ENCODE data around the gene LSP1. TPM values are rescaled to one million over a fixed set of nuclear protein-coding genes. Genes with fewer than 3 reads are reported as not detected.

The LSP1 gene
- total and polyA plus RNA-seq, 2 donors (not counting 1 experiment from before 2014, with no cell fraction given): 0.19 to 1.8 TPM

DNA sequence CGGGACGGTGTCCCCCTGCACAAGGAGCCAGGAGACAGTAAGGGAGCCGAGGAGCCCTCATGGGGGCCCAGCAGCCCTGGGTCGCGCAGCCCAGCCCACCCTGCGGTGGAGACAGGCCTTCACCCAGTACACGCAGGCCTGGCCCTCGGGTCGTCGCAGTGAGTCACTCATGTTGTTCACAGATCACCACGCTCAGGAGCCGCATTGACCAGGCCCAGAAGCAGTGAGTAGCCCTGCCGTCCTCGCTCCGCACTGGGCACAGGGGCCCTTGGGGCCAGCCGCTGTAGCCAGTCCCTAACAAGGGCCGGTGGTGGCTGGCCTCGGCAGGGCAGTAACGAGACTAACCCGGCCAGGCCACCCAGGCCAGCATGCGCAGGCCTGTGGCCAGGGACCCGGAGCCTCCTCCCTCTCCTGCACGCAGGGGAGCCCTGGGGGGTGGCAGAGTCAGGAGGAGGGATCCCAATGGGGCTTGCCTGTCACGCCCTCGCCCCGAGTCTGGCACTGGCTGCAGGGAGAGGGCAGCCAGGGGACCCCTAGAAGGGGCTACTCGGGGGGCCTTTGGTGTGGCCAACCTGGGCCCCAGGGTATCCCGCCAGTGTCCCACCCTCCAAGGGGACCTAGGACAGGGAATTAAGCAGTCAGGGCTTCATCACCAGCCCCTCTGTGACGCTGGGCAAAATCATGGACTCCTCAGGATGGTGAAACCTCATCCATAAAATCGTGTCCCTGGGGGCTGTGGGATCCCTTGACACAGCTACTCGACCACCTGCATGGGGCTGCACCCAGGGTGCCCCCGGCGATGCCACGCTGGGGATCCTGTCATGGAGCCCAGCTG is 84.1 kb downstream of the LSP1 start:
- no peak for DNase-seq (ENCODE audit: low read depth in 2 of 2)
- Histone ChIP-seq H3K27me3 (ENCODE audit: control insufficient read depth, insufficient read depth, low read length) (no peaks in the 10 kb centered on the region), H3K27ac (ENCODE audit: insufficient read depth, low read length) (no peak overlapping the region), H4K20me1 (ENCODE audit: control insufficient read depth, extremely low read depth, insufficient read depth, low read length) (no peaks in the 10 kb centered on the region), H3K9me3 (ENCODE audit: control insufficient read depth, insufficient read depth, low read depth, low read length) (no peaks in the 10 kb centered on the region), H3K9ac (ENCODE audit: insufficient read depth, low read length) (no peak overlapping the region), H3K36me3 (ENCODE audit: control insufficient read depth, insufficient read depth, low read length) (no peaks in the 10 kb centered on the region), H3K4me3 (replicated peaks in 1 of 4; ENCODE audit: control extremely low read depth in 1 of 4, insufficient read depth in 1 of 4, low read depth in 3 of 4, low read length in 4 of 4) (no peak overlapping the region), H3K79me2 (ENCODE audit: control insufficient read depth, insufficient read depth, low read length) (no peaks in the 10 kb centered on the region), H3K4me1 (ENCODE audit: control insufficient read depth, extremely low read depth, insufficient read depth, low read length) (no peaks in the 10 kb centered on the region), H2AFZ (ENCODE audit: low read length) (no peak overlapping the region), H3K4me2 (ENCODE audit: extremely low read depth, insufficient read depth, low read length) (no peak overlapping the region)
- TF ChIP-seq, protein P1, sequence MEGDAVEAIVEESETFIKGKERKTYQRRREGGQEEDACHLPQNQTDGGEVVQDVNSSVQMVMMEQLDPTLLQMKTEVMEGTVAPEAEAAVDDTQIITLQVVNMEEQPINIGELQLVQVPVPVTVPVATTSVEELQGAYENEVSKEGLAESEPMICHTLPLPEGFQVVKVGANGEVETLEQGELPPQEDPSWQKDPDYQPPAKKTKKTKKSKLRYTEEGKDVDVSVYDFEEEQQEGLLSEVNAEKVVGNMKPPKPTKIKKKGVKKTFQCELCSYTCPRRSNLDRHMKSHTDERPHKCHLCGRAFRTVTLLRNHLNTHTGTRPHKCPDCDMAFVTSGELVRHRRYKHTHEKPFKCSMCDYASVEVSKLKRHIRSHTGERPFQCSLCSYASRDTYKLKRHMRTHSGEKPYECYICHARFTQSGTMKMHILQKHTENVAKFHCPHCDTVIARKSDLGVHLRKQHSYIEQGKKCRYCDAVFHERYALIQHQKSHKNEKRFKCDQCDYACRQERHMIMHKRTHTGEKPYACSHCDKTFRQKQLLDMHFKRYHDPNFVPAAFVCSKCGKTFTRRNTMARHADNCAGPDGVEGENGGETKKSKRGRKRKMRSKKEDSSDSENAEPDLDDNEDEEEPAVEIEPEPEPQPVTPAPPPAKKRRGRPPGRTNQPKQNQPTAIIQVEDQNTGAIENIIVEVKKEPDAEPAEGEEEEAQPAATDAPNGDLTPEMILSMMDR (conservative IDR thresholded peaks at IDR 0.05 in 1 of 2, IDR thresholded peaks at IDR 0.05 in 1 of 2; ENCODE audit: low read depth in 1 of 2, low read length in 2 of 2): no peak
- no peak for TF ChIP-seq EZH2 (IDR thresholded peaks at IDR 0.05; ENCODE audit: low read length, missing control alignments)

DNA sequence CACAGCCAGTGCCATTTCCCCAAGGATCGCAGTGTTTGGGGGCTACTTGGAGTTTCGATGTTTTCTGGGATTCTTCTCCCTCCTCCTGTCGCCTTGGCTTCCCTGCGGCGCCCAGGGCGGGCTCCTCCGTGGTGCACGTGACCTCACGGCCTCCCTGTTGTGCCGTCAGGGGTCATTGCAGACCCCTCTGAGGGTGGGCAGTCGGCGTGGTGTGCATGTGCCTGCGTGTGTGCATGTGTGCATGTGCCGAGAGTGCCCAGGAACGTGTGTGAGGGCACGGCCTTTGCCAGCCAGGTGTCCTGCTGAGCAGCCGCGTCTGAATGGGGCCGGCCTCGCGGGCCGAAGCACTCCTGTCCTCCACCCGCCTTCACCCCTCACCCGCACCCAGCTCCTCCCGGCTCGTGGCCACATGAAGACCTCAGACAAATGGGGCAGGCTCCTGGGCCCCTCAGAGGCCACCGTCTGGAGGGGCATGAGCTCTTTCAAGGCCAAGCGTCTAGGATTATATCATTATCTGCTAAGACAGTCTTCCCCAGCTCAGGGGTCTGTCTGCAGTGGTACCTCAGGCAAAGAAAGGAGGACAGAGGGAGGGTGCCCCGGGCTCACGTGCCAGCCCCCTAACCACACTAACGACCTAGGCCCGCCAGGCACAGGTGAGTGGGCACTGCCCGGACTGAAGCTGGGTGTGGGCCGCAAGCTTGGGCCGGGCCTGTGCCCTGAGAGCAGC is 84.9 kb downstream of the LSP1 start:
- Histone ChIP-seq H4K20me1 (ENCODE audit: control insufficient read depth, extremely low read depth, insufficient read depth, low read length) (no peaks in the 10 kb centered on the region), H3K27me3 (ENCODE audit: control insufficient read depth, insufficient read depth, low read length) (no peaks in the 10 kb centered on the region), H3K4me1 (ENCODE audit: control insufficient read depth, extremely low read depth, insufficient read depth, low read length) (no peaks in the 10 kb centered on the region), H3K9me3 (ENCODE audit: control insufficient read depth, insufficient read depth, low read depth, low read length) (no peaks in the 10 kb centered on the region), H3K4me2 (ENCODE audit: extremely low read depth, insufficient read depth, low read length) (no peak overlapping the region), H3K36me3 (ENCODE audit: control insufficient read depth, insufficient read depth, low read length) (no peaks in the 10 kb centered on the region), H3K79me2 (ENCODE audit: control insufficient read depth, insufficient read depth, low read length) (no peaks in the 10 kb centered on the region), H3K27ac (ENCODE audit: insufficient read depth, low read length) (no peak overlapping the region), H2AFZ (ENCODE audit: low read length) (no peak overlapping the region), H3K9ac (ENCODE audit: insufficient read depth, low read length) (no peak overlapping the region), H3K4me3 (replicated peaks in 1 of 4; ENCODE audit: control extremely low read depth in 1 of 4, insufficient read depth in 1 of 4, low read depth in 3 of 4, low read length in 4 of 4) (no peak overlapping the region)
- TF ChIP-seq, protein P1 (conservative IDR thresholded peaks at IDR 0.05 in 1 of 2, IDR thresholded peaks at IDR 0.05 in 1 of 2; ENCODE audit: low read depth in 1 of 2, low read length in 2 of 2): no peak
- TF ChIP-seq EZH2 (IDR thresholded peaks at IDR 0.05; ENCODE audit: low read length, missing control alignments): no peak
- DNase-seq (ENCODE audit: low read depth in 2 of 2): no peak

DNA sequence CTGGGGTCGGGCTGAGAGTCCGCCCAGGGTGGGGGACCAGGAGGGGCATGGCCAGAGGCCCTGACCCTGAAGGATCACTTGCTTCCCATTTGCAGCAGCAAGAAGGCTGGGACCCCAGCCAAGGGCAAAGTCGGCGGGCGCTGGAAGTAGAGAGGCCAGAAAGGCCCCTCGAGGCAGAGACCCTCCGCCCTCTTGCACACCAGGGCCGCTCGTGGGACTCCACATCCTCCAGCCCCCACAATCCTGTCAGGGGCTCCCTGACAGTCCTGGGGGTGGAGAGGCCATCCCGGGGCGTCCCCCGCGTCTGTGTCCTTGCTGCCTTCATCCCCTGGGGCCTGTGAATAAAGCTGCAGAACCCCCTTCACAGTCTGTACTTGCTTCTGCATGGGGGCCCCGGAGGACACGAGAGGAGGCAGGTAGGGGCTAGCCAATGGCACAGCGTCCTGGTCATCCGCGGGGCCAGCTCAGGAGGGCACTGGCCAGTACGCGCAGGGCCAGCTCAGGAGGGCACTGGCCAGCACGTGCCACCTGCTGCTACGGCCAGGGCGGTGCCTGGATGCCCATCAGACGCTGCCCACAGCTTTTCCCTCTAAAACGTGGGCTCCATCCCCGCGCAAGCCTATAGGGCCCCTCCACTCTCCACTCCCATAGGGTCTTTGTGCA is 85.6 kb downstream of the LSP1 start:
- Histone ChIP-seq H3K4me2 (ENCODE audit: extremely low read depth, insufficient read depth, low read length) (no peak overlapping the region), H3K27me3 (ENCODE audit: control insufficient read depth, insufficient read depth, low read length) (no peaks in the 10 kb centered on the region), H3K36me3 (ENCODE audit: control insufficient read depth, insufficient read depth, low read length) (no peaks in the 10 kb centered on the region), H2AFZ (ENCODE audit: low read length) (no peak overlapping the region), H3K79me2 (ENCODE audit: control insufficient read depth, insufficient read depth, low read length) (no peaks in the 10 kb centered on the region), H3K9me3 (ENCODE audit: control insufficient read depth, insufficient read depth, low read depth, low read length) (no peaks in the 10 kb centered on the region), H3K27ac (ENCODE audit: insufficient read depth, low read length) (no peak overlapping the region), H3K9ac (ENCODE audit: insufficient read depth, low read length) (no peak overlapping the region), H3K4me1 (ENCODE audit: control insufficient read depth, extremely low read depth, insufficient read depth, low read length) (no peaks in the 10 kb centered on the region), H4K20me1 (ENCODE audit: control insufficient read depth, extremely low read depth, insufficient read depth, low read length) (no peaks in the 10 kb centered on the region), H3K4me3 (replicated peaks in 1 of 4; ENCODE audit: control extremely low read depth in 1 of 4, insufficient read depth in 1 of 4, low read depth in 3 of 4, low read length in 4 of 4) (no peak overlapping the region)
- DNase-seq (ENCODE audit: low read depth in 2 of 2): no peak
- TF ChIP-seq, protein P1 (conservative IDR thresholded peaks at IDR 0.05 in 1 of 2, IDR thresholded peaks at IDR 0.05 in 1 of 2; ENCODE audit: low read depth in 1 of 2, low read length in 2 of 2): no peak
- TF ChIP-seq EZH2 (IDR thresholded peaks at IDR 0.05; ENCODE audit: low read length, missing control alignments): no peak

All from fibroblast of lung (primary cell).